ENCODE measurements around the gene TIA1.
"Not testable (repeated sequence)": the region's sequence is repeated elsewhere in the genome, so short reads cannot be mapped to it uniquely, and the experiment has no call there.

The TIA1 gene

GRCh38 chr2:70201225-70201768, 47.1 kb downstream of the TIA1 start:
- TF ChIP-seq CTCF (IDR thresholded peaks at IDR 0.05; ENCODE audit: insufficient read depth, low read depth, low read length, missing control alignments): no peak
- no peak for DNase-seq (ENCODE audit: low read depth)
- no peak overlapping the region for H3K4me3 ChIP-seq (ENCODE audit: low read depth, low read length)

GRCh38 chr2:70199320-70199864, 49.0 kb downstream of the TIA1 start:
- no peak overlapping the region for H3K4me3 ChIP-seq (ENCODE audit: low read depth, low read length)
- no peak for TF ChIP-seq CTCF (IDR thresholded peaks at IDR 0.05; ENCODE audit: insufficient read depth, low read depth, low read length, missing control alignments)
- DNase-seq (ENCODE audit: low read depth): no peak

GRCh38 chr2:70192516-70192915, 55.9 kb downstream of the TIA1 start:
- TF ChIP-seq CTCF (IDR thresholded peaks at IDR 0.05; ENCODE audit: insufficient read depth, low read depth, low read length, missing control alignments): no peak
- no peak for DNase-seq (ENCODE audit: low read depth)
- H3K4me3 ChIP-seq (ENCODE audit: low read depth, low read length): no peak overlapping the region

GRCh38 chr2:70191244-70191735, 57.1 kb downstream of the TIA1 start:
- peak overlapping the region; percentile 77 for H3K4me3 ChIP-seq (ENCODE audit: low read depth, low read length)
- no peak for TF ChIP-seq CTCF (IDR thresholded peaks at IDR 0.05; ENCODE audit: insufficient read depth, low read depth, low read length, missing control alignments)
- no peak for DNase-seq (ENCODE audit: low read depth)

- TF ChIP-seq CTCF (IDR thresholded peaks at IDR 0.05; ENCODE audit: insufficient read depth, low read depth, low read length, missing control alignments): no peak
- peak; percentile 99 for DNase-seq (ENCODE audit: low read depth)
- H3K4me3 ChIP-seq (ENCODE audit: low read depth, low read length): peak within 1 kb of the TSS; percentile 77
Observed at GRCh38 chr2:70190418-70191243, 57.8 kb downstream of the TIA1 start, which contains the start of gene C2orf42. Gene C2orf42 (minus strand): TSS chr2:70191019. CDS start chr2:70181985, 9,034 bp downstream.

GRCh38 chr2:70188460-70188859, 60.0 kb downstream of the TIA1 start:
- no peak for DNase-seq (ENCODE audit: low read depth)
- no peak overlapping the region for H3K4me3 ChIP-seq (ENCODE audit: low read depth, low read length)
- TF ChIP-seq CTCF (IDR thresholded peaks at IDR 0.05; ENCODE audit: insufficient read depth, low read depth, low read length, missing control alignments): no peak

- DNase-seq (ENCODE audit: low read depth); H3K4me3 ChIP-seq (ENCODE audit: low read depth, low read length): not testable (repeated sequence)
Observed at GRCh38 chr2:70187170-70187569, 61.3 kb downstream of the TIA1 start.
